HEK293T (cell line): ENCODE results near the gene ZBTB38.

Source experiments
- ARNT ChIP-seq: fragments of 450-650 bp; IDR thresholded peaks from 2 replicates; pipeline ENCODE4 v1.6.1; 2017; ENCODE audit warnings: mild to moderate bottlenecking
- BHLHE40 ChIP-seq: fragments of 450-650 bp; IDR thresholded peaks from 2 replicates; pipeline ENCODE4 v1.6.1; 2016; ENCODE audit warnings: mild to moderate bottlenecking, moderate library complexity, borderline replicate concordance
- ELF4 ChIP-seq: fragments of 450-650 bp; IDR thresholded peaks from 2 replicates; pipeline ENCODE4 v1.6.1; 2017; ENCODE audit warnings: antibody characterized with exemption
- FOXA1 ChIP-seq: fragments of 450-650 bp; IDR thresholded peaks from 2 replicates; pipeline ENCODE4 v1.6.1; 2016; ENCODE audit warnings: mild to moderate bottlenecking
- FOXM1 ChIP-seq: fragments of 450-650 bp; IDR thresholded peaks from 2 replicates; pipeline ENCODE4 v1.6.1; 2017; ENCODE audit warnings: mild to moderate bottlenecking, borderline replicate concordance
- HDGF ChIP-seq: fragments of 450-650 bp; IDR thresholded peaks from 2 replicates; pipeline ENCODE4 v1.6.1; 2017; ENCODE audit warnings: antibody characterized with exemption, borderline replicate concordance
- L3MBTL2 ChIP-seq: fragments of 450-650 bp; conservative IDR thresholded peaks from 2 replicates; pipeline ENCODE4 v1.6.1; 2016; ENCODE audit warnings: mild to moderate bottlenecking
- LEF1 ChIP-seq: fragments of 450-650 bp; IDR thresholded peaks from 2 replicates; pipeline ENCODE4 v1.6.1; 2017; ENCODE audit warnings: mild to moderate bottlenecking, borderline replicate concordance
- NFRKB ChIP-seq: fragments of 450-650 bp; IDR thresholded peaks from 2 replicates; pipeline ENCODE4 v1.6.1; 2016; ENCODE audit warnings: mild to moderate bottlenecking, moderate library complexity
- TARDBP ChIP-seq: fragments of 450-650 bp; IDR thresholded peaks from 2 replicates; pipeline ENCODE4 v1.6.1; 2016
- ZNF384 ChIP-seq: fragments of 450-650 bp; IDR thresholded peaks from 2 replicates; pipeline ENCODE4 v1.6.1; 2016

GRCh38 chr3:141345528-141345927, 22.8 kb upstream of the ZBTB38 start:
- TF ChIP-seq L3MBTL2 (no peak), NFRKB (no peak), FOXM1 (no peak), BHLHE40 (no peak), TARDBP (no peak), ZNF384 (no peak), LEF1 (no peak), ELF4 (no peak), FOXA1 (no peak), HDGF (no peak), ARNT (no peak)
